Activated CD4-positive, alpha-beta memory T cell treated with anti-CD3 and anti-CD28 coated beads for 36 hours (primary cell): Measurements from ENCODE around the gene DENND5A. TPM values are rescaled to one million over a fixed set of nuclear protein-coding genes. Genes with fewer than 3 reads are reported as not detected.
"Not testable (repeated sequence)": the region's sequence is repeated elsewhere in the genome, so short reads cannot be mapped to it uniquely, and the experiment has no call there.

Experiments
- CTCF ChIA-PET: fragments of 350-600 bp; sonication (Branson Sonifier 250); formaldehyde crosslinking; loops from one replicate; lab custom pipeline; 2021; ENCODE audit warnings: antibody characterized with exemption, inconsistent platforms; lab: Charles Lee
- POLR2A ChIA-PET: fragments of 350-600 bp; sonication (Branson Sonifier 250); formaldehyde crosslinking; loops from one replicate; lab custom pipeline; 2021; ENCODE audit warnings: antibody characterized with exemption; lab: Charles Lee
- DNase-seq: peaks from one replicate; pipeline ENCODE4 v3.0.0-alpha.2; 2020
- H3K27ac Mint-ChIP-seq: one replicate; pipeline ENCODE4 v1.8.0; 2021; ENCODE audit warnings: mixed read lengths
- H3K27me3 Mint-ChIP-seq: one replicate; pipeline ENCODE4 v1.8.0; 2021; ENCODE audit warnings: mixed read lengths
- H3K36me3 Mint-ChIP-seq: one replicate; pipeline ENCODE4 v1.8.0; 2021; ENCODE audit warnings: mixed read lengths
- H3K4me1 Mint-ChIP-seq: one replicate; pipeline ENCODE4 v1.8.0; 2021; ENCODE audit warnings: low read depth, mixed read lengths
- H3K4me3 Mint-ChIP-seq: one replicate; pipeline ENCODE4 v1.8.0; 2021; ENCODE audit warnings: mild to moderate bottlenecking, mixed read lengths
- H3K9me3 Mint-ChIP-seq: one replicate; pipeline ENCODE4 v1.8.0; 2021; ENCODE audit warnings: mixed read lengths
- intact Hi-C: fragments of 100-400 bp; cut with micrococcal nuclease; formaldehyde crosslinking; loops from one replicate; pipeline ENCODE4 v1.15.1; 2023
- total RNA-seq, 2 experiments: library from RNA; stranded (reverse); gene quantifications; one replicate each; pipeline ENCODE4 v1.2.3, GENCODE V29; 2021

DENND5A gene
- total RNA-seq, 2 experiments from 2014 or later: 41.3 to 41.9 TPM

GRCh38 chr11:9161991-9162390, 103.2 kb downstream of the DENND5A start:
- intact Hi-C loops: loop anchor here (10.0 kb wide), 1 partner anchor 223 kb away; the partner anchor contains the start of gene IPO7
- H3K27me3 Mint-ChIP-seq, H3K9me3 Mint-ChIP-seq, H3K4me3 Mint-ChIP-seq, DNase-seq, CTCF ChIA-PET, H3K27ac Mint-ChIP-seq: not testable (repeated sequence)
- peaks cover 26% of the 10 kb centered on the region for H3K4me1 Mint-ChIP-seq
- POLR2A ChIA-PET: interaction anchor here (0.6 kb wide), 1 partner anchor 119 kb away, joined by 3 read pairs; no protein-coding TSS in a partner anchor
- H3K36me3 Mint-ChIP-seq: peaks cover 26% of the 10 kb centered on the region

GRCh38 chr11:9160166-9160565, 105.0 kb downstream of the DENND5A start:
- CTCF ChIA-PET: interaction anchor here (0.7 to 1.3 kb wide), 4 partner anchors 22 to 346 kb away, joined by 3 to 15 read pairs (median 4); no protein-coding TSS in a partner anchor
- no peaks in the 10 kb centered on the region for H3K27me3 Mint-ChIP-seq
- POLR2A ChIA-PET: interaction anchor here (0.5 to 1.7 kb wide), 2 partner anchors 224 to 248 kb away, joined by 3 to 6 read pairs; partner anchors contain the start of gene IPO7
- no peak overlapping the region for H3K4me3 Mint-ChIP-seq
- peaks cover 26% of the 10 kb centered on the region for H3K4me1 Mint-ChIP-seq
- intact Hi-C loops: loop anchor here (10.0 kb wide), 1 partner anchor 225 kb away; the partner anchor contains the start of gene IPO7
- DNase-seq: no peak
- H3K27ac Mint-ChIP-seq: peak overlapping the region; percentile 81
- H3K9me3 Mint-ChIP-seq: no peaks in the 10 kb centered on the region
- H3K36me3 Mint-ChIP-seq: peaks cover 18% of the 10 kb centered on the region

GRCh38 chr11:9158898-9159391, 106.2 kb downstream of the DENND5A start:
- CTCF ChIA-PET: interaction anchor here (1.0 kb wide), 1 partner anchor 301 kb away, joined by 4 read pairs; no protein-coding TSS in a partner anchor
- no peaks in the 10 kb centered on the region for H3K9me3 Mint-ChIP-seq
- DNase-seq: no peak
- POLR2A ChIA-PET: no interaction called here
- H3K27me3 Mint-ChIP-seq: no peaks in the 10 kb centered on the region
- peak overlapping the region; percentile 3 for H3K27ac Mint-ChIP-seq
- peaks cover 26% of the 10 kb centered on the region for H3K4me1 Mint-ChIP-seq
- H3K4me3 Mint-ChIP-seq: no peak overlapping the region
- H3K36me3 Mint-ChIP-seq: peaks cover 18% of the 10 kb centered on the region
- intact Hi-C loops: no loop called here

GRCh38 chr11:9155930-9156329, 109.2 kb downstream of the DENND5A start:
- CTCF ChIA-PET: interaction anchor here (2.0 to 3.8 kb wide), 2 partner anchors 10 to 351 kb away, joined by 8 to 13 read pairs; no protein-coding TSS in a partner anchor

GRCh38 chr11:9153651-9154050, 111.5 kb downstream of the DENND5A start:
- no peak for DNase-seq
- Mint-ChIP-seq H3K36me3 (peaks cover 7% of the 10 kb centered on the region), H3K4me1 (peaks cover 7% of the 10 kb centered on the region), H3K4me3 (no peak overlapping the region), H3K9me3 (no peaks in the 10 kb centered on the region), H3K27ac (no peak overlapping the region), H3K27me3 (no peaks in the 10 kb centered on the region)
- ChIA-PET POLR2A (no interaction called here), CTCF (interaction anchor here (1.2 kb wide), 1 partner anchor 15 kb away, joined by 5 read pairs; no protein-coding TSS in a partner anchor)
- intact Hi-C loops: no loop called here

More at GRCh38 chr11:9155930-9156329, 109.2 kb downstream of the DENND5A start:
- H3K36me3 Mint-ChIP-seq: peaks cover 17% of the 10 kb centered on the region
- intact Hi-C loops: no loop called here
- H3K4me3 Mint-ChIP-seq: no peak overlapping the region
- no peaks in the 10 kb centered on the region for H3K27me3 Mint-ChIP-seq
- peaks cover 26% of the 10 kb centered on the region for H3K4me1 Mint-ChIP-seq
- POLR2A ChIA-PET: no interaction called here
- H3K9me3 Mint-ChIP-seq: no peaks in the 10 kb centered on the region
- no peak for DNase-seq
- no peak overlapping the region for H3K27ac Mint-ChIP-seq

GRCh38 chr11:9151631-9152030, 113.5 kb downstream of the DENND5A start:
- Mint-ChIP-seq H3K4me1 (peaks cover 6% of the 10 kb centered on the region), H3K9me3 (no peaks in the 10 kb centered on the region), H3K27me3 (no peaks in the 10 kb centered on the region), H3K36me3 (peaks cover 10% of the 10 kb centered on the region), H3K27ac (no peak overlapping the region), H3K4me3 (no peak overlapping the region)
- ChIA-PET POLR2A (no interaction called here), CTCF (interaction anchor here (4.7 kb wide), 1 partner anchor 14 kb away, joined by 22 read pairs; no protein-coding TSS in a partner anchor)
- DNase-seq: no peak
- intact Hi-C loops: no loop called here

GRCh38 chr11:9150926-9151325, 114.2 kb downstream of the DENND5A start:
- CTCF ChIA-PET: interaction anchor here (1.0 to 4.7 kb wide), 3 partner anchors 13 to 356 kb away, joined by 4 to 22 read pairs (median 6); no protein-coding TSS in a partner anchor
- H3K27me3 Mint-ChIP-seq: no peaks in the 10 kb centered on the region
- DNase-seq: no peak
- POLR2A ChIA-PET: no interaction called here
- H3K4me1 Mint-ChIP-seq: peaks cover 6% of the 10 kb centered on the region
- H3K9me3 Mint-ChIP-seq: no peaks in the 10 kb centered on the region
- peaks cover 12% of the 10 kb centered on the region for H3K36me3 Mint-ChIP-seq
- intact Hi-C loops: no loop called here
- no peak overlapping the region for H3K27ac Mint-ChIP-seq
- no peak overlapping the region for H3K4me3 Mint-ChIP-seq

- DNase-seq: no peak
- Mint-ChIP-seq H3K36me3 (peaks cover 12% of the 10 kb centered on the region), H3K27ac (no peak overlapping the region), H3K27me3 (no peaks in the 10 kb centered on the region), H3K4me3 (no peak overlapping the region), H3K9me3 (no peaks in the 10 kb centered on the region), H3K4me1 (peaks cover 6% of the 10 kb centered on the region)
- POLR2A ChIA-PET: no interaction called here
- intact Hi-C loops: no loop called here
- CTCF ChIA-PET: interaction anchor here (1.0 to 4.7 kb wide), 3 partner anchors 12 to 356 kb away, joined by 4 to 22 read pairs (median 6); no protein-coding TSS in a partner anchor
These were observed 114.6 kb downstream of the DENND5A start for GRCh38 chr11:9150501-9150900.

- Mint-ChIP-seq H3K27ac (no peak overlapping the region), H3K4me3 (no peak overlapping the region), H3K4me1 (peaks cover 6% of the 10 kb centered on the region), H3K9me3 (no peaks in the 10 kb centered on the region), H3K27me3 (no peaks in the 10 kb centered on the region), H3K36me3 (peaks cover 19% of the 10 kb centered on the region)
- intact Hi-C loops: no loop called here
- ChIA-PET CTCF (interaction anchor here (4.7 kb wide), 1 partner anchor 11 kb away, joined by 22 read pairs; no protein-coding TSS in a partner anchor), POLR2A (no interaction called here)
- no peak for DNase-seq
These were observed 116.4 kb downstream of the DENND5A start for GRCh38 chr11:9148727-9149126.

- ChIA-PET CTCF (interaction anchor here (4.7 kb wide), 1 partner anchor 10 kb away, joined by 22 read pairs; no protein-coding TSS in a partner anchor), POLR2A (no interaction called here)
- no peaks in the 10 kb centered on the region for H3K9me3 Mint-ChIP-seq
- no peak overlapping the region for H3K4me3 Mint-ChIP-seq
- H3K27me3 Mint-ChIP-seq: no peaks in the 10 kb centered on the region
- no peak overlapping the region for H3K27ac Mint-ChIP-seq
- H3K4me1 Mint-ChIP-seq: peaks cover 6% of the 10 kb centered on the region
- DNase-seq: no peak
- intact Hi-C loops: no loop called here
- H3K36me3 Mint-ChIP-seq: peaks cover 20% of the 10 kb centered on the region
These were observed 117.1 kb downstream of the DENND5A start for GRCh38 chr11:9148035-9148434.

GRCh38 chr11:9146477-9146876, 118.7 kb downstream of the DENND5A start:
- no peak overlapping the region for H3K4me3 Mint-ChIP-seq
- POLR2A ChIA-PET: no interaction called here
- H3K4me1 Mint-ChIP-seq: peaks cover 6% of the 10 kb centered on the region
- CTCF ChIA-PET: interaction anchor here (0.9 to 2.1 kb wide), 3 partner anchors 9 to 389 kb away, joined by 3 to 11 read pairs (median 3); no protein-coding TSS in a partner anchor
- H3K27me3 Mint-ChIP-seq: no peaks in the 10 kb centered on the region
- no peaks in the 10 kb centered on the region for H3K9me3 Mint-ChIP-seq
- intact Hi-C loops: no loop called here
- peaks cover 27% of the 10 kb centered on the region for H3K36me3 Mint-ChIP-seq
- H3K27ac Mint-ChIP-seq: no peak overlapping the region
- no peak for DNase-seq

- Mint-ChIP-seq H3K9me3 (no peaks in the 10 kb centered on the region), H3K27me3 (no peaks in the 10 kb centered on the region), H3K27ac (no peak overlapping the region), H3K36me3 (peaks cover 27% of the 10 kb centered on the region), H3K4me3 (no peak overlapping the region), H3K4me1 (peaks cover 13% of the 10 kb centered on the region)
- ChIA-PET CTCF (interaction anchor here (2.1 kb wide), 1 partner anchor 8 kb away, joined by 11 read pairs; no protein-coding TSS in a partner anchor), POLR2A (interaction anchor here (0.5 kb wide), 1 partner anchor 100 kb away, joined by 3 read pairs; no protein-coding TSS in a partner anchor)
- intact Hi-C loops: no loop called here
- no peak for DNase-seq
These were observed 119.9 kb downstream of the DENND5A start for GRCh38 chr11:9145283-9145682.
